DMS79 treated with DMSO at 0.1 percent for 48 hours (cell line): ENCODE results near the gene SBF1.

ENCODE experiments used
- DNase-seq: peaks from one replicate; lab custom pipeline; 2025; lab: John Stamatoyannopoulos, UW

The SBF1 gene

GRCh38 chr22:50468626-50469025 is 6.2 kb downstream of the SBF1 start:
- DNase-seq, result no peak

GRCh38 chr22:50467773-50468440 is 6.9 kb downstream of the SBF1 start:
- DNase-seq, result no peak

GRCh38 chr22:50467341-50467740 is 7.5 kb downstream of the SBF1 start:
- DNase-seq, result no peak

GRCh38 chr22:50465066-50465930 is 9.5 kb downstream of the SBF1 start:
- DNase-seq, result no peak

- DNase-seq, result no peak
These were observed 10.4 kb downstream of the SBF1 start for GRCh38 chr22:50464451-50464850.

- DNase-seq, result no peak
These were observed 11.5 kb downstream of the SBF1 start for GRCh38 chr22:50463188-50463900.

- DNase-seq, result no peak
These were observed 12.8 kb downstream of the SBF1 start for GRCh38 chr22:50461979-50462540.

- DNase-seq, result no peak
These were observed 13.3 kb downstream of the SBF1 start for GRCh38 chr22:50461536-50461935.

GRCh38 chr22:50460938-50461337 is 13.9 kb downstream of the SBF1 start:
- DNase-seq, result no peak

- no peak for DNase-seq
These were observed 15.2 kb downstream of the SBF1 start for GRCh38 chr22:50459496-50460140.

GRCh38 chr22:50459016-50459415 is 15.8 kb downstream of the SBF1 start:
- DNase-seq, result no peak

GRCh38 chr22:50456466-50457234 is 18.2 kb downstream of the SBF1 start:
- DNase-seq, result no peak

- no peak for DNase-seq
These were observed 18.8 kb downstream of the SBF1 start for GRCh38 chr22:50456026-50456425.

- no peak for DNase-seq
These were observed 19.6 kb downstream of the SBF1 start for GRCh38 chr22:50455201-50455600.

GRCh38 chr22:50454556-50455075 is 20.2 kb downstream of the SBF1 start:
- DNase-seq, result no peak

- no peak for DNase-seq
These were observed 22.2 kb downstream of the SBF1 start for GRCh38 chr22:50452649-50453048.

GRCh38 chr22:50447576-50448551 is 27.0 kb downstream of the SBF1 start:
- DNase-seq, result no peak

GRCh38 chr22:50446708-50447575 is 27.9 kb downstream of the SBF1 start:
- no peak for DNase-seq
